Measurements from ENCODE around the gene CRYBB1. TPM values are rescaled to one million over a fixed set of nuclear protein-coding genes. Genes with fewer than 3 reads are reported as not detected.

CRYBB1 gene
- total RNA-seq, 1 donor from 2014 or later: not detected

DNA sequence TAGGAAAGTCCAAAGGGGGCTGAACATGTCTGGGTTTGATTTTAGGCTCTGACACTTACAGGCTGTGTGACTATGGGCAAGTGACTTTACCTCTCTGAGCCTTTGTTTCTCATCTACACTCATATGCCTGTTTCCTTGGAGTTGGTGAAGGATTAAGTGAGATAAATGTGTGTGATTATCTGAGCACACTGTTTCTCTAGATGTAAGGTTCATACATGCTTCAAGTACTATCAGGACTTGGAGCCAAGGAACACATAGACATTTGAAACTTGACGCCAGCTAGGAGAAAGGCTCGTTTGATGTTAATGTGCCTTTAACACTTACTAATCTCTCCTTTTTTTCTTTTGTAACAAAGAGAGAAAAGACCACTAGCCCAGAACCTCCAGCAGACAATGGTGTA is 9.7 kb downstream of the CRYBB1 start:
- intact Hi-C loops (cut with micrococcal nuclease): no loop called here
- no peak for DNase-seq
- H3K27ac Mint-ChIP-seq: no peak overlapping the region
- peaks cover 28% of the 10 kb centered on the region for H3K4me1 Mint-ChIP-seq
- H3K27me3 Mint-ChIP-seq: peaks cover 15% of the 10 kb centered on the region
- H3K9me3 Mint-ChIP-seq: peaks cover 6% of the 10 kb centered on the region
- no peak overlapping the region for H3K4me3 Mint-ChIP-seq
- no peaks in the 10 kb centered on the region for H3K36me3 Mint-ChIP-seq (ENCODE audit: low read depth)

DNA sequence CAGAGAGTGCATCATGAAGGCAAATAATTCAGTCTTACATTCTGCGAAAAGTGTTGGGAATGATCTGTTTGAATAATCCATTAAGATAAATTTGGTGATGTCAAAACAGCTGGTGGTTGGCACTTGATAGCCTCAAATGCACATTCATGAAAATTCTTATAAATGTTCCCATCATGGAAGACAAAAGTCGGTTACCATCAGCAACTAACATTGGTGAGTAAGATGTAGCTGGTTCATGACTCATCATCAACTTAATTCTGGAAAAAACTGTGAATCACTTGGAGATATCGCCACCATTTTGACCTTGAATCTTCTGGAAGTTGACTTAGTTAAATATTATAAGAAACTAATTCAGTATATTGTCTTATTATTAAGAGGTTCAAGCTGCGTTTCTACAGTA is 11.2 kb downstream of the CRYBB1 start:
- Mint-ChIP-seq H3K4me3 (no peak overlapping the region), H3K27me3 (peaks cover 8% of the 10 kb centered on the region), H3K36me3 (ENCODE audit: low read depth) (no peaks in the 10 kb centered on the region), H3K27ac (no peak overlapping the region), H3K4me1 (peaks cover 23% of the 10 kb centered on the region), H3K9me3 (peaks cover 6% of the 10 kb centered on the region)
- intact Hi-C loops (cut with micrococcal nuclease): no loop called here
- DNase-seq: no peak

DNA sequence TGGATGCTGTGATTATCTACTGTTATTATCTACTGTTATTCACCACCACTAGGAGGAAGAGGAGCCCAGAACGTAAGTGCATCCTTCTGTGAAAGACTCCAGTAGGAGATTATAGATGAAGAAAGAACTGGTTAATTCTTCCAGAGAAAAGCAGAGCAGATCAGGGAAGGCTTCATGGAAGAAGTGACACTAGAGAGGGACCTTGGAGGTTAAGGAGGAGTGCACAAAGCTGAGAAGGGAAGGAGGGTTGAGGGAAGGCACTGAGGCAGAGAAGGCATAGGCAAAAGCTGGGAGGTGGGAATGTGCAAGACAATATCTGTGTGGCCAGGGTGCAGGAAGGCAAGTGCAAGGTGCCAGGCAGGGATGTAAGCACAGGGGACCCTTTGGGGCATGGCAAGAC is 13.5 kb downstream of the CRYBB1 start:
- H3K4me3 Mint-ChIP-seq: no peak overlapping the region
- no peak overlapping the region for H3K27ac Mint-ChIP-seq
- no peak for DNase-seq
- intact Hi-C loops (cut with micrococcal nuclease): no loop called here
- peaks cover 6% of the 10 kb centered on the region for H3K27me3 Mint-ChIP-seq
- H3K4me1 Mint-ChIP-seq: peaks cover 10% of the 10 kb centered on the region
- no peaks in the 10 kb centered on the region for H3K36me3 Mint-ChIP-seq (ENCODE audit: low read depth)
- H3K9me3 Mint-ChIP-seq: peaks cover 4% of the 10 kb centered on the region

DNA sequence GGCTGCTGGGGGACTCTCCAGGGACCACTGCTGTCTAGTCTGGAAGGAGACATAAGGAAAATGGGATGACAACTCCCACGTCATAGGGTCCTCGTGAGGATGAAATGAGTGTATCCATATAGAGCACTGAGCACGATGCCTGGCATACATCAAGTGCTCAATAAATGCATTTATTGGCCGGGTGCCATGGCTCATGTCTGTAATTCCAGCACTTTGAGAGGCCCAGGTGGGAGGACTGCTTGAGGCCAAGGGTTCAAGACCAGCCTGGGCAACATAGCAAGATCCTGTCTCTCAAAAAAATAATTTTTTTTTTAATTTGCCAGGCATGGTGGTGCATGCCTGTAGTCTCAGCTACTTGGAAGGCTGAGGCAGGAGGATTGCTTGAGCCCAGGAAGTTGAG is 15.7 kb downstream of the CRYBB1 start:
- peaks cover 16% of the 10 kb centered on the region for H3K4me1 Mint-ChIP-seq
- no peak overlapping the region for H3K4me3 Mint-ChIP-seq
- no peak overlapping the region for H3K27ac Mint-ChIP-seq
- H3K9me3 Mint-ChIP-seq: no peaks in the 10 kb centered on the region
- no peak for DNase-seq
- intact Hi-C loops (cut with micrococcal nuclease): no loop called here
- H3K36me3 Mint-ChIP-seq (ENCODE audit: low read depth): peaks cover 2% of the 10 kb centered on the region
- peaks cover 9% of the 10 kb centered on the region for H3K27me3 Mint-ChIP-seq

DNA sequence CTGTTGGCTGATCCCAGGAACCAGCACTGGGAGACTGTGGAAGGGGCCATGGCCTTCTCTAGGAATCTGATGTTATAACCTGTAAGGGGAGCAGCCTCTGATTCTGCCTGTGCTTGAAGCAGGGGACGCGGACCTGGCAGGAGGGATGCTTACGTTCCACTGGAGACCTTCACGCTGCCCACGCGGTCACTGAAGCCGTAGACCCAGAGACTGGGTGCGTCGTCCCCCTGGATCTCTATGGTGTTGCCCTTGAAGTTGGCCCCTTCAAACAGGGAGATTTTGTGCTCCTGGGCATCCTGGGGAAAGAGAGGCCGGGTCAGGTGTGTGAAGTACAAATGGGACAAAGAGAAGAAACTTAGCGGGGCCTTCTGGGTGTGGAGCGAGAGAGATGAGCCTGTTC is 16.1 kb downstream of the CRYBB1 start:
- DNase-seq: no peak
- H3K27me3 Mint-ChIP-seq: peaks cover 12% of the 10 kb centered on the region
- H3K4me3 Mint-ChIP-seq: no peak overlapping the region
- H3K4me1 Mint-ChIP-seq: peaks cover 18% of the 10 kb centered on the region
- H3K27ac Mint-ChIP-seq: no peak overlapping the region
- no peaks in the 10 kb centered on the region for H3K9me3 Mint-ChIP-seq
- intact Hi-C loops (cut with micrococcal nuclease): no loop called here
- H3K36me3 Mint-ChIP-seq (ENCODE audit: low read depth): peaks cover 2% of the 10 kb centered on the region

DNA sequence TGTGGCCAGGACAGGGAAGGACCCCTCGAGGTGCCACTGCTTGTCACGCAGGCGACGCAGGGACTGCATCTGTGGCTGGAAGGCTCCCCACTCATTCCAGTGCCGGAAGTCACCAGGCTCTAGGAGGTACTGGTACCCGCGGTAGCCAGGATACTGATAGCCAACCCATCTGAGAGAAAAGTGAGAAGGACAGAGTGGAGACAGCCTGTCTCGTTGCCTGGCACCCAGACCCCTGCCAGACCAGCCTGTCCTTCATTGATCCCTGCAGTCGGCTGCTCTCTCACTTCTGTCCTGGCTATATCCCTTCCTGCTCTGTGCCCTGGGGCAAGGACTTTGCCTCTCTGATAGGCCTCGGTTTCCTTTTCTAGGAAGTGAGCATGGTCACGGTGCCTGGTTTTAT is 18.3 kb downstream of the CRYBB1 start:
- peaks cover 14% of the 10 kb centered on the region for H3K4me1 Mint-ChIP-seq
- H3K36me3 Mint-ChIP-seq (ENCODE audit: low read depth): peaks cover 2% of the 10 kb centered on the region
- H3K27ac Mint-ChIP-seq: no peak overlapping the region
- no peak overlapping the region for H3K4me3 Mint-ChIP-seq
- no peak for DNase-seq
- intact Hi-C loops (cut with micrococcal nuclease): no loop called here
- H3K27me3 Mint-ChIP-seq: peaks cover 15% of the 10 kb centered on the region
- H3K9me3 Mint-ChIP-seq: no peaks in the 10 kb centered on the region

DNA sequence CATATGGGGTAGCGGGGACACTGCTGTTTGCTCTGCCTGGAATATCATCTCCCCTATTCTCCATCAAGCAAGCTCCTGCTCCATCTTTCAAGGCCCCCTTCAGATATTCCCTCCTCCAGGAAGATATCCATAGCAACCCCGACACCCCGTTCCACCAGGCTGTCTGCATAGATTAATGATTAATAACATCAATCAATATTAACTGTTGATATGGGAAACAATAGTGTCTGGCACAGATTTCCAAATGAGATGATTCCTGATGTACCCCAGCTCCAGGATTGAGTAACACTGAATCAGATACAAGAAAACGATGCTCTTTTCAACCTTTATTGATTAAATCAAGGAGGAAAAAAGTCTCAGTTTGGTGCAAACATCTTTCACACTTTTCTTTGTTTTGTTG is 20.3 kb downstream of the CRYBB1 start:
- Mint-ChIP-seq H3K36me3 (ENCODE audit: low read depth) (peaks cover 2% of the 10 kb centered on the region), H3K9me3 (no peaks in the 10 kb centered on the region), H3K4me1 (peaks cover 29% of the 10 kb centered on the region), H3K27me3 (peaks cover 15% of the 10 kb centered on the region), H3K4me3 (no peak overlapping the region), H3K27ac (no peak overlapping the region)
- intact Hi-C loops (cut with micrococcal nuclease): no loop called here
- DNase-seq: no peak

DNA sequence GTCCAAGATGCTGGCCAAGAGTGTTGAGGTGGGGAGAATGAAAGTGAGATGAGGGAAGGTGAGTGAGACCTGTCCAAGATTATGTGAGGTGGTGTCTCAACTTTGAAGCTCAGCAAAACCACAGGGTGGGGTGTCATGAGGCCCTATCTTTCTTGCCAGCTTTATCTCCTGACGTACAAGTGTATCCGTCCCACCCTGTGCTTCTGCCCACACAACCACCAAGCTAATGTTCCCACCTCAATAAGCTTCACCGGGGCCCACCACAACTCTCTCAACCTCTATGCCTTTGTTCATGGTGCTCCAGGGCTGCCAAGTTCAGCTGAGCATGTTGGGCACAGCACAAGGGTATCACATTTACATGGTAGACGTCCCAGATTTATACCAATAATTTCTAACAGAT is 20.8 kb downstream of the CRYBB1 start:
- H3K36me3 Mint-ChIP-seq (ENCODE audit: low read depth): peaks cover 2% of the 10 kb centered on the region
- DNase-seq: no peak
- H3K4me1 Mint-ChIP-seq: peaks cover 33% of the 10 kb centered on the region
- intact Hi-C loops (cut with micrococcal nuclease): no loop called here
- no peak overlapping the region for H3K4me3 Mint-ChIP-seq
- no peaks in the 10 kb centered on the region for H3K9me3 Mint-ChIP-seq
- peaks cover 15% of the 10 kb centered on the region for H3K27me3 Mint-ChIP-seq
- no peak overlapping the region for H3K27ac Mint-ChIP-seq

DNA sequence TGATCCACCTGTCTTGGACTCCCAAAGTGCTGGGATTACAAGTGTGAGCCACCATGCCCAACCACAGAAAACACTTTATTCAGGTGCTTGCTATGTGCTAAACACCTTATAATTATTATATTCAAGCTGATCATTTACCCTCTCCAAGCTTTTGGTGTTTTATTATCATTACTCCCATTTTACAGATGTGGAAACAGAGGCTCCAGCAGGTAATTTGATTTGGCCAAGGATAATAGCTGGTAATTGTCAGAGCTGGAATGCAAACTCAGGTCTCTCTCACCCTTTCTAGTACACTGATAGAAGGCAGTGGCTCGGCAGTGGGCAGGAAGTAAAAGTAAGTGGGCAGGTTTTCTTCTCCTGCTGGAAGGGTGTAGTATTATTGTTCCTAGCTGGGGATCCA is 24.1 kb downstream of the CRYBB1 start:
- H3K4me1 Mint-ChIP-seq: peaks cover 46% of the 10 kb centered on the region
- H3K27me3 Mint-ChIP-seq: peaks cover 10% of the 10 kb centered on the region
- H3K9me3 Mint-ChIP-seq: no peaks in the 10 kb centered on the region
- no peak for DNase-seq
- no peak overlapping the region for H3K4me3 Mint-ChIP-seq
- no peak overlapping the region for H3K27ac Mint-ChIP-seq
- intact Hi-C loops (cut with micrococcal nuclease): loop anchor here (5.0 kb wide), 1 partner anchor 51 kb away; no protein-coding TSS in a partner anchor
- H3K36me3 Mint-ChIP-seq (ENCODE audit: low read depth): peaks cover 3% of the 10 kb centered on the region

DNA sequence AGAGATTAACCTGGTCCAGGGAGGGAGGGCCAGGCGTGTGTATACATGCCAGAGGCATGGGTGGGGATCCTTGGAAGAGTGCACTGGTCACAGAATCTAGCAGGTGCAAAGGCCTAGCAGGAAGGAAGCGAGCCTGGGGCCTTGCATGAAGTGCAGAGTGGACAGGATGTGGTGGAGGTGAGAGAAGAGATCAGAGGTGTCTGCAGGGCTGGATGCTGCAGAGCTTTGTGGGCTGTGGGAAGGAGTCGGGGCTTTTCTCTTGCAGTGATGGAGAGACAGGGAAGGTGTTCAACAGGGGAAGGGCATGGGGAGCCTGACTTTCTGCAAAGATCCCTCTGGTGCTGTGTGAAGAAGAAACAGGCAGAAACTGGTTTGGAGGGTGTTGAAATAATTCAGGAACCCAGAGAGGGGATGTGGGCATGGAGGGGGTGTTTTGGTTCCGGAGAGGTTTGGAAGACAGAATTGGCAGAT is 25.4 kb downstream of the CRYBB1 start:
- intact Hi-C loops (cut with micrococcal nuclease): loop anchor here (5.0 kb wide), 1 partner anchor 50 kb away; no protein-coding TSS in a partner anchor
- H3K4me1 Mint-ChIP-seq: peaks cover 50% of the 10 kb centered on the region

DNA sequence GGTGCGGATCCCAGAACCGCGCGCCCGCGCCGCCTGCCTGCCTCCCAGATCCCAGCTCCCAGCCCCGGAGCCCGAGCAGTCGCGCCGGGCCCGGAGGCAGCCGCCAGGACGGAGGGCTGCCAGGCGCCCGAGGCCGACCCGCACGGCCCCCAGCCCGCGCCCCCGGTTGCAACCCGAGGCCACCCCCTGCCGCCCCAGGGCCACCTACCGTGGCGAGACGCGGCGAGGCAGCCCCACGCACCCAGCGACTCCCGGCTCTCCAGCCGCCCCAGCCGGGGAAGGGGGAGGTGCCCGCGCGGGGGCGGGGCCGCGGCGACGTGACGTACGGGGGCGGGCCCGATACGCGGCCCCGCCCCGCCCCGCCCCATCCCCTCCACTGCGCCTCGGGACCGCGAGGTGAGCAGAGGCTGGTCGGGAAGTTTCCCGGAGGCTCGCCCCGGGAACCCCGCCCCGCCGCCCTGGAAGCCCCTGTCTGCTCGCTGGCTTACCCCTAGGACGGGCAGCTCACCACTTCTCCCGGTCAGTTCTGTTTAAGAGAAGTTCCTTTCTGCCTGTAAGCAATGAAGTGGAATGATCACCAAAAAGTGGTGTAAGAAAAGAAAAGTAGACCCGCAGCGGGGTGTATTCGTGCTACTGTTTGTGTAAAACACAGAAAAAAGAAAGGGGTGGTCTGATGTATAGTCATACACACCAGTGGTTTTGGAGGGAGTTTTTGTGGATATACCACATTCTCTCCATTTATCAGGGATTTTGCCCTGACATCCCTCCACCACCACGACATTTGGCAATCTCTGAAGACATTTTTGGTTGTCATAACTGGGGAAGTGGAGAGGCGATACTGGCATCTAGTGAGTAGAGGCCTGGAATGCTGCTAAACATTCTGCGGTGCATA is 27.7 kb downstream of the CRYBB1 start, which contains the start of gene TPST2:
TPST2 (minus strand) TSS at position 288 of the 892 bp plus-strand sequence. CDS start 48,502 bp downstream, outside the sequence.
- DNase-seq: peak; percentile 94
- peaks cover 9% of the 10 kb centered on the region for H3K36me3 Mint-ChIP-seq (ENCODE audit: low read depth)
- no peaks in the 10 kb centered on the region for H3K27me3 Mint-ChIP-seq
- H3K4me1 Mint-ChIP-seq: peaks cover 66% of the 10 kb centered on the region
- no peaks in the 10 kb centered on the region for H3K9me3 Mint-ChIP-seq
- H3K4me3 Mint-ChIP-seq: peak within 1 kb of the TSS; percentile 95
- intact Hi-C loops (cut with micrococcal nuclease): loop anchor here (1.0 to 5.0 kb wide), 4 partner anchors 11 to 107 kb away; partner anchors contain the start of genes HPS4, SRRD and TFIP11
- peak within 1 kb of the TSS; percentile 90 for H3K27ac Mint-ChIP-seq

More for the DNA sequence above, 25.4 kb downstream of the CRYBB1 start:
- no peaks in the 10 kb centered on the region for H3K9me3 Mint-ChIP-seq
- peak overlapping the region; percentile 78 for H3K27ac Mint-ChIP-seq
- DNase-seq: peak; percentile 90
- H3K27me3 Mint-ChIP-seq: peaks cover 8% of the 10 kb centered on the region
- H3K4me3 Mint-ChIP-seq: peak overlapping the region; percentile 69
- H3K36me3 Mint-ChIP-seq (ENCODE audit: low read depth): peaks cover 9% of the 10 kb centered on the region

DNA sequence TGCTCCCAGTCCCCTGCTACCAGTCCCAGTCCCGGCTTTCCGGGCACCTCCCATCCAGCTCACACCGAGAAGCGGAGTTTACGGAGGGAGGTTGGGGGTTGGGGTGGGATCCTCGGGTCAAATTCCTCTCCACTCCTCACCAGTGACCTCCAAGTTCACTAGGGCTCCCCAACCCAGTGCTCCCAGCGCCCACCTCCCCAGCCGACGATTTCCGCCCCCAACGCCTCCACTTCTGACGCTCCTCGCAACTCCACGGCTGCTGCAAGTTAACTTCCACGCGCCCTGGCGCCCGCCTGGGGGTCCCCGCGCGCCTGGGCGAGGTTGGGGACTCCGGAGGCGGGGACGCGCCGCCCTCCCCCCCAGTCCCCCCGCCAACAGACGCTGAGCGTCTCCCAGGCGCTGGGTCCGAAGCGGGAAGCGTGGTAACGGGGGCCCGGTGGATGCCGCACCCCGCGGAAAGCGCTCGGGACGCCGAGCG is 28.4 kb downstream of the CRYBB1 start:
- peaks cover 71% of the 10 kb centered on the region for H3K4me1 Mint-ChIP-seq
- DNase-seq: peak; percentile 82
- intact Hi-C loops (cut with micrococcal nuclease): no loop called here

DNA sequence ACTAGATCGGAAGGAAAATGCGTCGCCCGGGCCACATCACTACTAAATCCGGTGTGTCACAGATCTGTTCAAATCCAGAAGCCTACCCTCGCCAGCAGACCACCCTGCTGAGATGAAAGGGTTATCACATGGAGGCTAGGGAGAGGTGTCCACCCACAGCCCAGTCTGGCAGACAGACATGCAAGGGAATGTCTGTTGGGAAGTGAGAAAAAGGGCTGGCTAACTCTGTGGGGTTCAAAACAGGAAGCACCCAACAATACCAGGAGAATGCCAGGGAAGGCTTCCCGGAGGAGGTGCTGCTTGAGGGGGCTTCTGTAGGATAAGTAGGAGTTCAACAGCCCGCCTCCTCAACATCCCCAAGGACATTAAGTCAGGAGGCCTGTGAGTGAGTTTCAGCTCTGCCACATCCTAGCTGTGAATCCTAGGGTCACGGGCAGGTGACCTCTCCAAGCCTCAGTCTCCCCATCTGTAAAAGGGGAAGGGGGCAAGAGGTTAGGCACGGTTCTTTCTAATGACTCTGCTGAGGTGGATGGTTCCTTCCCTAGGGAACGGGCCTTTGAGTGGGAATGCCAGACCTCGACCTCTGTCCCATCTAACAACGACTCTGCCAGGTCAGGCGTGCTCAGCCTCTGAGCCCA is 29.0 kb downstream of the CRYBB1 start:
- Mint-ChIP-seq H3K4me3 (peak overlapping the region; percentile 93), H3K9me3 (no peaks in the 10 kb centered on the region), H3K27ac (peak overlapping the region; percentile 86), H3K36me3 (ENCODE audit: low read depth) (peaks cover 15% of the 10 kb centered on the region), H3K4me1 (peaks cover 71% of the 10 kb centered on the region), H3K27me3 (no peaks in the 10 kb centered on the region)
- no peak for DNase-seq
- intact Hi-C loops (cut with micrococcal nuclease): no loop called here

More for the DNA sequence above, 28.4 kb downstream of the CRYBB1 start:
- Mint-ChIP-seq H3K27ac (peak overlapping the region; percentile 86), H3K9me3 (no peaks in the 10 kb centered on the region), H3K27me3 (no peaks in the 10 kb centered on the region), H3K36me3 (ENCODE audit: low read depth) (peaks cover 10% of the 10 kb centered on the region), H3K4me3 (peak overlapping the region; percentile 93)
